HUES48 (cell line): Measurements from ENCODE around the gene LIFR.

Source experiments
- H3K27ac ChIP-seq: one replicate; pipeline ENCODE4 v1.7.0; 2013; ENCODE audit warnings: low read depth, low read length, inconsistent platforms
- H3K27me3 ChIP-seq: 2 replicates; pipeline ENCODE4 v1.6.1; 2013; ENCODE audit warnings: mild to moderate bottlenecking, low read length; ENCODE audit not compliant: control insufficient read depth, insufficient read depth
- H3K36me3 ChIP-seq: 2 replicates; pipeline ENCODE4 v1.6.1; 2013; ENCODE audit warnings: low read length; ENCODE audit not compliant: control insufficient read depth, insufficient read depth
- H3K4me1 ChIP-seq: 2 replicates; pipeline ENCODE4 v1.6.1; 2013; ENCODE audit warnings: mild to moderate bottlenecking, low read length; ENCODE audit not compliant: control insufficient read depth, insufficient read depth
- H3K4me3 ChIP-seq: 2 replicates; pipeline ENCODE4 v1.5.1; 2013; ENCODE audit warnings: mild to moderate bottlenecking, low read depth, low read length
- H3K9ac ChIP-seq: 2 replicates; pipeline ENCODE4 v1.6.1; 2013; ENCODE audit warnings: mild to moderate bottlenecking, low read depth, low read length, moderate library complexity
- H3K9me3 ChIP-seq: 2 replicates; pipeline ENCODE4 v1.6.1; 2013; ENCODE audit warnings: low read length; ENCODE audit not compliant: control insufficient read depth, insufficient read depth

LIFR gene

DNA sequence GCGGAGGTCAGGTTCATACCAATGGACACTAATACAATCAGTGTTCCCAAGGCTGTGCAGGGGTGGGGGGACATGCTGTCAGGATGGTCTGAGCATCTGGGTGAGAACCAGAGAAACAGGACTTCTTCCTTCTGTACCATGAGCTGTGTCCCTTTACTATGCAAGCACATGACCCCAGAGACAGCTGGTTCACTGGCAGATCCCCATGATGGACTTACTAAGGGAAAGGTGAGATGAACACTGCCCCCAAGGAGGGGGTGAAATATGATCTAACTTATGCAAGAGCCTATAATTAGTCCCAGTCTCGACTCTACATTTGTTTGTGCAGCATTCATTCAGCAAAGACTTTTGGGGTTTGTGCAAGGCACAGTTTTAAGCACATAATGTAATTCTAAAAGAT is 91.4 kb downstream of the LIFR start:
- 0 out of 2 replicates have a peak, but pooled peaks cover 6% of the 10 kb centered on the region for H3K4me1 ChIP-seq
- H3K4me3 ChIP-seq = no peak overlapping the region
- H3K27ac ChIP-seq = no peak overlapping the region

GRCh38 chr5:38463634-38464521 is 92.6 kb downstream of the LIFR start:
- Histone ChIP-seq H3K4me1 (0 out of 2 replicates have a peak, but pooled peaks cover 6% of the 10 kb centered on the region), H3K27me3 (no peaks in the 10 kb centered on the region), H3K9ac (no peak overlapping the region), H3K27ac (no peak overlapping the region), H3K9me3 (no peaks in the 10 kb centered on the region), H3K36me3 (no peaks in the 10 kb centered on the region), H3K4me3 (no peak overlapping the region)

More for the DNA sequence above, 91.4 kb downstream of the LIFR start:
- Histone ChIP-seq H3K9me3 (no peaks in the 10 kb centered on the region), H3K27me3 (no peaks in the 10 kb centered on the region), H3K9ac (no peak overlapping the region), H3K36me3 (no peaks in the 10 kb centered on the region)

DNA sequence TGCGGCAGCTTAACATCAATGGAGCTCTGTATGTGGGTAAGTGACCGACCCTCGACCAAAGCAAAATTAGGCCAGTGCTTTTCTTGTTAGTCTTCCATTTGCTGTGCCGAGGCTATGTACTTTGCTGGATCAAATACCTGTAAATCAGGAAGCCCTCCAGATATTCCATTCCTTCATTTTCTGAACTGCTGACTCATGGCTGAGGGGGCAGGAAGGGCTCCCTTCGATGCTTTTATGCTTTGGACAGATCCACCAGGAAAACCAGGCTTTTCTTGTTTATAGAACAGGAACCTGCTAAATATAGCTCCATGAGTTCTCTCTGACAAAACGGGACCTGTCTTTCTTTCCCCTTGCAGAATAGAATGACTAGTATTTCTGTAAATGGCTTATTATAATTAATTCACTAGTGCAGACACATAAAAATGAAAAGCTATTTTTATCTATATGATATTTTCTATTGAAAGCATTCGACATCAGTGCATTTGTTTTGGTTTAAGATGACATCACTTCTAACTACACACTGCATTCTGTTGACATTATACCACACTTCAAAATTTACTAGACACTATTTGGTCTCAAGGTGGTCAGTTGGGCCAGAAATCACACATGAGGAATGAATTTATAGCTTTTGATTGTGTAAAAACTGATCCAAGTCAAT is 93.3 kb downstream of the LIFR start:
- Histone ChIP-seq H3K9me3 (no peaks in the 10 kb centered on the region), H3K9ac (no peak overlapping the region), H3K27ac (no peak overlapping the region), H3K4me3 (no peak overlapping the region), H3K4me1 (0 out of 2 replicates have a peak, but pooled peaks cover 6% of the 10 kb centered on the region), H3K36me3 (no peaks in the 10 kb centered on the region), H3K27me3 (no peaks in the 10 kb centered on the region)

- Histone ChIP-seq H3K4me3 (no peak overlapping the region), H3K27ac (no peak overlapping the region), H3K36me3 (no peaks in the 10 kb centered on the region), H3K9ac (no peak overlapping the region), H3K9me3 (no peaks in the 10 kb centered on the region), H3K27me3 (no peaks in the 10 kb centered on the region), H3K4me1 (no peaks in the 10 kb centered on the region)
Observed at GRCh38 chr5:38458174-38458573, 98.3 kb downstream of the LIFR start.

- no peak overlapping the region for H3K9ac ChIP-seq
- H3K27ac ChIP-seq = no peak overlapping the region
- no peaks in the 10 kb centered on the region for H3K36me3 ChIP-seq
- no peaks in the 10 kb centered on the region for H3K9me3 ChIP-seq
- no peaks in the 10 kb centered on the region for H3K27me3 ChIP-seq
- H3K4me3 ChIP-seq = no peak overlapping the region
- no peaks in the 10 kb centered on the region for H3K4me1 ChIP-seq
Observed at GRCh38 chr5:38456657-38457399, 99.6 kb downstream of the LIFR start.

DNA sequence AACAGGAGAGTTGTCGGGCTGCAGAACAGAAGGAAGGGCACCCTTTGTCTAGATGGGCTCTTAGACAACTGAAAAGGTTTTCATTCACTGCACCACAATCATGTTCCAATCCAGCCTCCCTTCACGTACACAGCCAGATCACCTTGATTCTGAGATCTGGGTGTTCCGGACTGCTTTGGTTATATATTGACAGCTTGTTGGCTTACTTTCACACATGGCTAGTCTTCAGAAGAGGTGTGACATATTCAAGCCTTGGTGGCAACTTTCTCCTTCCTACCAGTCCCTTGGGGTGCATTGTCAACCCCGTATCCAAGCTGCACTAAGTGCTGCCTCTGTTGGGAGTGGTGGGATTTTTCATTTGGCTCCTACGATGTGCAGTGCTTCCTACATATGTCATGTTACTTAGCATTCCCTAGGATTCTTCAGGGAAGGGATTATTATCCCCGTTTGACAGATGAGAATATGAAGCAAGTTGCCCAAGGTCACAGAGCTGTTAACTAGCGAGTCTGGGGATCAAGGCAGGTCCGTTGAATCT is 100.6 kb downstream of the LIFR start:
- Histone ChIP-seq H3K9me3 (no peaks in the 10 kb centered on the region), H3K4me1 (no peaks in the 10 kb centered on the region), H3K27ac (no peak overlapping the region), H3K9ac (no peak overlapping the region), H3K36me3 (no peaks in the 10 kb centered on the region), H3K27me3 (no peaks in the 10 kb centered on the region), H3K4me3 (no peak overlapping the region)

- Histone ChIP-seq H3K36me3 (no peaks in the 10 kb centered on the region), H3K27me3 (no peaks in the 10 kb centered on the region), H3K9ac (no peak overlapping the region), H3K4me1 (no peaks in the 10 kb centered on the region), H3K9me3 (no peaks in the 10 kb centered on the region), H3K4me3 (no peak overlapping the region), H3K27ac (no peak overlapping the region)
Observed at GRCh38 chr5:38453921-38454320, 102.5 kb downstream of the LIFR start.

DNA sequence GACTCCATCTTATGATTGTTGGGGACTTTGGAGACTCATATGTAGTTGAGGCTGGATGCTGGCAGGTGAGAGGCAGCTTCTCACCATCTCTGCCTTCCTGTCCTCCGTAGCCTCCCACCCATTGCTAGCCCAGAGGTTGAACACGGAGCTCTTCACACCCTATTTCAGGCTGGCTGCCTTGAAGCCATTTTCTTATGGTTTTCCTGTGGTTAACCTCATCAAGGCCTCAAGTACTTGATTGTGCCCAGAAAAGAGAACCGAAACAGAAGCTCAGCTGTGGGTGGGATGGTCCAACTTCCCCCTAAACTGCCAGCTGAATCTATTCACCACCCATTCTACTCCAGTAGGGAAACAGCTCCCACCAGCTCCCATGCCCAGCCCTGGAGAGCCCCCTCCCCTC is 102.9 kb downstream of the LIFR start:
- no peak overlapping the region for H3K27ac ChIP-seq
- no peaks in the 10 kb centered on the region for H3K4me1 ChIP-seq
- no peaks in the 10 kb centered on the region for H3K9me3 ChIP-seq
- no peaks in the 10 kb centered on the region for H3K36me3 ChIP-seq
- H3K9ac ChIP-seq = no peak overlapping the region
- no peaks in the 10 kb centered on the region for H3K27me3 ChIP-seq
- H3K4me3 ChIP-seq = no peak overlapping the region

DNA sequence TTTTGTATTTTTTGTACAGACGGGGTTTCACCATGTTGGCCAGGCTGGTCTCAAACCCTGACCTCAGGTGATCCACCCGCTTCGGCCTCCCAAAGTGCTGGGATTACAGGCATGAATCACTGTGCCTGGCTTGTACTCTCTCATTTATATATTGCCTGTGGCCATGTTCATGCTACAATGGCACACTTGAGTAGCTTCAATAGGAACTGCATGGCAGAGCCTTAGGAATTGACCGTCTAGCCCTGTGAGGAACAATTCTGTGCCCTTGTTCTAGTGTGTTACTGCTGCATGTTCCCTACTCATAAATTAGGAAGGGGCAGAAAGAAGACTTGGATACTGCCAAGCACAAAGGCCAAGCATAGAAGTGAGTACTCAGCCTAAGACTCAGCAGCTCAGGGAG is 104.2 kb downstream of the LIFR start:
- no peaks in the 10 kb centered on the region for H3K4me1 ChIP-seq
- no peaks in the 10 kb centered on the region for H3K36me3 ChIP-seq
- no peak overlapping the region for H3K4me3 ChIP-seq
- no peaks in the 10 kb centered on the region for H3K27me3 ChIP-seq
- H3K9me3 ChIP-seq = no peaks in the 10 kb centered on the region
- no peak overlapping the region for H3K27ac ChIP-seq
- no peak overlapping the region for H3K9ac ChIP-seq

- no peaks in the 10 kb centered on the region for H3K4me1 ChIP-seq
- no peaks in the 10 kb centered on the region for H3K27me3 ChIP-seq
- no peak overlapping the region for H3K4me3 ChIP-seq
- no peaks in the 10 kb centered on the region for H3K36me3 ChIP-seq
- H3K27ac ChIP-seq = no peak overlapping the region
- no peaks in the 10 kb centered on the region for H3K9me3 ChIP-seq
- no peak overlapping the region for H3K9ac ChIP-seq
Observed at GRCh38 chr5:38451074-38451725, 105.2 kb downstream of the LIFR start.
